Omental fat pad (tissue), 4 donors: ENCODE measurements around the gene NALCN. TPM values are rescaled to one million over a fixed set of nuclear protein-coding genes. Genes with fewer than 3 reads are reported as not detected.

Experiments used
- ATAC-seq: fragments of 150-250 bp; one replicate; pipeline ENCODE4 v1.9.1; 2016; ENCODE audit warnings: mild to moderate bottlenecking, moderate library complexity; ENCODE audit not compliant: low FRiP score
- DNase-seq: peaks from one replicate; pipeline ENCODE4 v3.0.0-alpha.2; 2019; ENCODE audit warnings: low spot score
- CTCF ChIP-seq, 3 donors: fragments of 450-650 bp; IDR thresholded peaks; one replicate each; pipeline ENCODE4 v1.5.1; 2016 to 2017; ENCODE audit warnings: antibody characterized with exemption in 3 of 3, mild to moderate bottlenecking in 3 of 3, moderate library complexity in 2 of 3
- total RNA-seq, 4 donors: library from RNA; depleted of rRNA; stranded (reverse); fragments of >200 nt; gene quantifications; one replicate each; pipeline ENCODE4 v1.1.0, GENCODE V29; 2016

Gene NALCN
- total RNA-seq, 4 donors from 2014 or later: 0.28 to 0.84 (median 0.38) TPM

- ATAC-seq: no peak
These were observed 717 bp upstream of the NALCN start for GRCh38 chr13:101417043-101417406.

GRCh38 chr13:101415358-101416174 lies 742 bp downstream of the NALCN start:
- peak; percentile 35 for ATAC-seq
- no peak for DNase-seq
- no peak for TF ChIP-seq CTCF (IDR thresholded peaks at IDR 0.05)

More at GRCh38 chr13:101417043-101417406, 717 bp upstream of the NALCN start:
- DNase-seq: no peak
- TF ChIP-seq CTCF (IDR thresholded peaks at IDR 0.05): no peak

DNA sequence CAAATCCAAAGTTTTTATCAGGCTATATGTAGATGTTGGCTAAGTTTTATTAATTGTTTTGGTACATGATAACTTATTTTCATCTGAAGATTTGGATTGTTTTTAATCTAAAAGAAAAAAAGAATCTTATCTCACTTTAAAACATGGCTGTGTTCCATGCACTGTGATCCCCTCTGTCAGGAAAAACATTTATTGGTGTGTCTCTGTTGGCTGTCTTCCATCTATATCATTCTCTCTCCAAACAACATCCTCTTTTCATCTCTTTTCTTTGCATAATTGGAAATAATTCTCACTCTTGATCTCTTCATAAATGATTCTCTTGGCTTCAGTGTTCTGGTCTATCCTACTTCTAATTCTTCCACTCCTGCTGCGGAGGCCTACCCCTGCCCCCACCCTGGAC lies 4.2 kb downstream of the NALCN start:
- ATAC-seq (no peak), DNase-seq (no peak)
- no peak for TF ChIP-seq CTCF (IDR thresholded peaks at IDR 0.05)

GRCh38 chr13:101408992-101409656 lies 7.2 kb downstream of the NALCN start:
- DNase-seq: no peak
- ATAC-seq: no peak
- TF ChIP-seq CTCF (IDR thresholded peaks at IDR 0.05): no peak

GRCh38 chr13:101408154-101408553 lies 8.2 kb downstream of the NALCN start:
- no peak for DNase-seq
- no peak for ATAC-seq
- no peak for TF ChIP-seq CTCF (IDR thresholded peaks at IDR 0.05)

- no peak for DNase-seq
- TF ChIP-seq CTCF (IDR thresholded peaks at IDR 0.05): no peak
- no peak for ATAC-seq
These were observed 9.5 kb downstream of the NALCN start for GRCh38 chr13:101406791-101407190.

DNA sequence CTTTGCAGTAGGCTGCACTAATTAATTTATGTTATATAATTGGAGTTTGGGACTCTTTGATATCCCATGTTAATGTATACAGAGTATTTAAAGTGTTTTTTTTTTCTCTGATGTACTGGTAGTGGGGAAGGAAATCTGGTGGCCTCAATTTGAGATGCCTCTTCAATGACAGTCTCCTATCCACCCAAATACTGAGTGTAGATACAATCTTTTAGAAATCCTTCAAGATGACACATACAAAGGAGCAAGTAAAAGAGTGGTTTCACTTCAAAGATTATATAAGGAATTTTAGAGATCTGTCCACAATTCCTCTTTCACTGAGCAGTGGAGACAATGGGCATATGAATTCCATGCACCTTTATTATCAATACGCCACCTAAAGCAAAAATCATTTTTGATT lies 15.1 kb downstream of the NALCN start:
- TF ChIP-seq CTCF (IDR thresholded peaks at IDR 0.05): no peak
- no peak for DNase-seq
- ATAC-seq: no peak
